ENCODE data around the gene SDS.

Gene SDS

GRCh38 chr12:113361574-113362370 lies 41.9 kb downstream of the SDS start:
- TF ChIP-seq CTCF (IDR thresholded peaks at IDR 0.05; ENCODE audit: borderline replicate concordance, extremely low read depth, low read length, poor library complexity, severe bottlenecking) (no peak), EZH2 (IDR thresholded peaks at IDR 0.05; ENCODE audit: borderline replicate concordance, low read depth, low read length, severe bottlenecking) (no peak)

GRCh38 chr12:113359939-113360748 lies 43.5 kb downstream of the SDS start:
- H3K36me3 ChIP-seq (ENCODE audit: insufficient read depth, low read length), result no peaks in the 10 kb centered on the region
- no peaks in the 10 kb centered on the region for H4K20me1 ChIP-seq (ENCODE audit: insufficient read depth, low read length)
- H3K4me1 ChIP-seq (ENCODE audit: insufficient read depth, low read length), result peaks cover 23% of the 10 kb centered on the region
- ATAC-seq (ENCODE audit: insufficient read depth, low read depth) (no peak), DNase-seq (no peak)
- no peak overlapping the region for H2AFZ ChIP-seq (ENCODE audit: low read depth, low read length)
- no peak overlapping the region for H3K27ac ChIP-seq (ENCODE audit: low read length)
- TF ChIP-seq EZH2 (IDR thresholded peaks at IDR 0.05; ENCODE audit: borderline replicate concordance, low read depth, low read length, severe bottlenecking), result no peak
- TF ChIP-seq CTCF (IDR thresholded peaks at IDR 0.05; ENCODE audit: borderline replicate concordance, extremely low read depth, low read length, poor library complexity, severe bottlenecking), result no peak
- no peak overlapping the region for H3K4me3 ChIP-seq (ENCODE audit: low read depth in 1 of 2, low read length in 2 of 2)
- no peaks in the 10 kb centered on the region for H3K79me2 ChIP-seq (ENCODE audit: insufficient read depth, low read length)
- no peaks in the 10 kb centered on the region for H3K27me3 ChIP-seq (ENCODE audit: insufficient read depth, low read length, poor library complexity)
- H3K4me2 ChIP-seq (ENCODE audit: insufficient read depth, low read length), result peak overlapping the region; percentile 77; the same call in 1 of the 2 replicates
- H3K9ac ChIP-seq (ENCODE audit: low read depth, low read length), result no peak overlapping the region
- H3K9me3 ChIP-seq (ENCODE audit: insufficient read depth, low read length, severe bottlenecking), result no peaks in the 10 kb centered on the region

More at GRCh38 chr12:113361574-113362370, 41.9 kb downstream of the SDS start:
- Histone ChIP-seq H3K27ac (ENCODE audit: low read length) (no peak overlapping the region), H3K9me3 (ENCODE audit: insufficient read depth, low read length, severe bottlenecking) (no peaks in the 10 kb centered on the region), H3K36me3 (ENCODE audit: insufficient read depth, low read length) (no peaks in the 10 kb centered on the region), H3K4me3 (ENCODE audit: low read depth in 1 of 2, low read length in 2 of 2) (no peak overlapping the region), H3K79me2 (ENCODE audit: insufficient read depth, low read length) (no peaks in the 10 kb centered on the region), H4K20me1 (ENCODE audit: insufficient read depth, low read length) (no peaks in the 10 kb centered on the region), H3K4me1 (ENCODE audit: insufficient read depth, low read length) (peaks cover 23% of the 10 kb centered on the region), H2AFZ (ENCODE audit: low read depth, low read length) (no peak overlapping the region), H3K9ac (ENCODE audit: low read depth, low read length) (no peak overlapping the region), H3K27me3 (ENCODE audit: insufficient read depth, low read length, poor library complexity) (no peaks in the 10 kb centered on the region), H3K4me2 (ENCODE audit: insufficient read depth, low read length) (no peak overlapping the region)
- DNase-seq (no peak), ATAC-seq (ENCODE audit: insufficient read depth, low read depth) (no peak)

- Histone ChIP-seq H2AFZ (ENCODE audit: low read depth, low read length) (peak overlapping the region; percentile 63; the same call in 1 of the 2 replicates), H3K4me3 (ENCODE audit: low read depth in 1 of 2, low read length in 2 of 2) (peak overlapping the region in 1 of 2 experiments; percentile 58; a peak in 2 of 4 replicates), H3K36me3 (ENCODE audit: insufficient read depth, low read length) (no peaks in the 10 kb centered on the region), H3K27me3 (ENCODE audit: insufficient read depth, low read length, poor library complexity) (no peaks in the 10 kb centered on the region), H3K4me1 (ENCODE audit: insufficient read depth, low read length) (peaks cover 23% of the 10 kb centered on the region), H3K79me2 (ENCODE audit: insufficient read depth, low read length) (no peaks in the 10 kb centered on the region), H3K4me2 (ENCODE audit: insufficient read depth, low read length) (peak overlapping the region; percentile 77), H3K9ac (ENCODE audit: low read depth, low read length) (peak overlapping the region; percentile 49; the same call in 1 of the 2 replicates), H4K20me1 (ENCODE audit: insufficient read depth, low read length) (no peaks in the 10 kb centered on the region), H3K9me3 (ENCODE audit: insufficient read depth, low read length, severe bottlenecking) (no peaks in the 10 kb centered on the region), H3K27ac (ENCODE audit: low read length) (peak overlapping the region; percentile 9; the same call in 1 of the 2 replicates)
- ATAC-seq (ENCODE audit: insufficient read depth, low read depth) (no peak), DNase-seq (no peak)
- TF ChIP-seq EZH2 (IDR thresholded peaks at IDR 0.05; ENCODE audit: borderline replicate concordance, low read depth, low read length, severe bottlenecking) (no peak), CTCF (IDR thresholded peaks at IDR 0.05; ENCODE audit: borderline replicate concordance, extremely low read depth, low read length, poor library complexity, severe bottlenecking) (no peak)
These were observed 44.4 kb downstream of the SDS start for GRCh38 chr12:113359133-113359938.
